Measurements from ENCODE around the gene TMEM35B.
"Not testable (repeated sequence)": the region's sequence is repeated elsewhere in the genome, so short reads cannot be mapped to it uniquely, and the experiment has no call there.

Gene TMEM35B

DNA sequence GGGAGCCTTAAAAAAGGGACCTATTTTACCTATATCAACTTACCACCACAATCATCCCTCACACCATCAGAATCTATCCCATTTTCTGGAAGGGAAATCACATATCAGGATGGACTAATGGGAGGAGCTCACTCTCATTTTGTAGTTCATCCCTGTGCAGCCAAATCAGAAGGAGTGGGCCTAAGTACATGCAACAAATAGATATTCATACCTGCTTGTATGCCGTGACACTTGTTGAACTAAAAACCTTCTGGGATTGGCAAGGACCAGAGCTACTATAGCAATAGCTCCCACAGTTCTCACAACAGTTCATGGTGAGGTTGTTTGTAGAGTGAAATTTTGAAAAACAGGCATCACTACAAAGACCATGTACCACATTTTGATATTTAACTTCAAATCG, 29.3 kb upstream of the TMEM35B start:
- no peak for DNase-seq (ENCODE audit: low spot score)
- TF ChIP-seq, protein P1, sequence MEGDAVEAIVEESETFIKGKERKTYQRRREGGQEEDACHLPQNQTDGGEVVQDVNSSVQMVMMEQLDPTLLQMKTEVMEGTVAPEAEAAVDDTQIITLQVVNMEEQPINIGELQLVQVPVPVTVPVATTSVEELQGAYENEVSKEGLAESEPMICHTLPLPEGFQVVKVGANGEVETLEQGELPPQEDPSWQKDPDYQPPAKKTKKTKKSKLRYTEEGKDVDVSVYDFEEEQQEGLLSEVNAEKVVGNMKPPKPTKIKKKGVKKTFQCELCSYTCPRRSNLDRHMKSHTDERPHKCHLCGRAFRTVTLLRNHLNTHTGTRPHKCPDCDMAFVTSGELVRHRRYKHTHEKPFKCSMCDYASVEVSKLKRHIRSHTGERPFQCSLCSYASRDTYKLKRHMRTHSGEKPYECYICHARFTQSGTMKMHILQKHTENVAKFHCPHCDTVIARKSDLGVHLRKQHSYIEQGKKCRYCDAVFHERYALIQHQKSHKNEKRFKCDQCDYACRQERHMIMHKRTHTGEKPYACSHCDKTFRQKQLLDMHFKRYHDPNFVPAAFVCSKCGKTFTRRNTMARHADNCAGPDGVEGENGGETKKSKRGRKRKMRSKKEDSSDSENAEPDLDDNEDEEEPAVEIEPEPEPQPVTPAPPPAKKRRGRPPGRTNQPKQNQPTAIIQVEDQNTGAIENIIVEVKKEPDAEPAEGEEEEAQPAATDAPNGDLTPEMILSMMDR (IDR thresholded peaks at IDR 0.05; ENCODE audit: extremely low read depth, missing control alignments), result no peak

DNA sequence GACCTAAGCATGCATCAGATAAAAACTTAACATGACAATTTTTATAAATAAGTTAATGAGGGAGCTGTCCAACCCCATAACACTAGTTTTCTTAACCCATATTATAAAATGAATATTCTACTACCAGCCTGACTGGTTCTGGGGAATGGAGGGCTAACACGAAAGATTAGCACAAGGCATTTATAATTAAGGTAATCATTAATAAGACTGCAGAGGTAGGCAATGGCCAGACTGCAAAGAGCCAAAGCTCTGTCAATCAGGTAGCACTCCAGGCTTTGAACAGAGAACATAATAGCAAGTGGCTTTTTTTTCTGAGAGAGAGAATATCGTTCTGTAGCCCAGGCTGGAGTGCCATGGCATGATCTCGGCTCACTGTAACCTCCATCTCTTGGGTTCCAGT, 20.6 kb upstream of the TMEM35B start:
- TF ChIP-seq, protein P1 (IDR thresholded peaks at IDR 0.05; ENCODE audit: extremely low read depth, missing control alignments), result no peak
- DNase-seq (ENCODE audit: low spot score), result no peak

DNA sequence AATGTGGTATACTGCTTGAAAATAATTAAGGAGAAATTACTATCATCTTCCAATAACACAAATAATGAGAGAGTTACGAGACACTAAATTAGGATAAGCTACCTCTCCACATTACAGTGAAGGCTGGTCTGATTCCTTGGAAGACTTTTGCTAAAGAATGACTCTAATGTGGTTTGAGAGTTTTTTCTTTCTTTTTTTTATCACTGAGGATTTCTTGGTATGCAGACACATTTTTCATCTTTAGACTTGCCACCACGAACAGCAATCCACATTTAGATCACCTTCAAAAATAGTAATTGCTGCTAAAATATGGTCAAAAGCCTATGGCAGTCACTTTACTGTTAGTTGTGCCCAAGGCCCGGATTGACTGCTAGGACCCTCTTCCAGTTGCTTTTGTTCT, 16.6 kb upstream of the TMEM35B start:
- DNase-seq (ENCODE audit: low spot score), result no peak
- TF ChIP-seq, protein P1 (IDR thresholded peaks at IDR 0.05; ENCODE audit: extremely low read depth, missing control alignments), result no peak

DNA sequence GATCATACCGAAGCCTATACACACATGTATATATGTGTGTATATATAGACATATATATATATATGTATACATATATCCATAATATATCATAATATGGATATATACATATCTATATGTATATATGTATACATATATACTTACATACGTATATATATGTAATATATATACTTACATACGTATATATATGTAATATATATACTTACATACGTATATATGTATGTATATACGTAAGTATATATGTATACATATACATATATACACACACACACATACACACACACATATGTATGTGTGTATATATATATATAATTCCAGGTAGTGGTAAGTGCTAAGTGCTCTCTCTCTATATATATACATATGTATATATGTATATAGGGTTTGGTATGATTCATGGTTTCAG, 9.7 kb upstream of the TMEM35B start:
- no peak for DNase-seq (ENCODE audit: low spot score)
- TF ChIP-seq, protein P1 (IDR thresholded peaks at IDR 0.05; ENCODE audit: extremely low read depth, missing control alignments), result no peak

DNA sequence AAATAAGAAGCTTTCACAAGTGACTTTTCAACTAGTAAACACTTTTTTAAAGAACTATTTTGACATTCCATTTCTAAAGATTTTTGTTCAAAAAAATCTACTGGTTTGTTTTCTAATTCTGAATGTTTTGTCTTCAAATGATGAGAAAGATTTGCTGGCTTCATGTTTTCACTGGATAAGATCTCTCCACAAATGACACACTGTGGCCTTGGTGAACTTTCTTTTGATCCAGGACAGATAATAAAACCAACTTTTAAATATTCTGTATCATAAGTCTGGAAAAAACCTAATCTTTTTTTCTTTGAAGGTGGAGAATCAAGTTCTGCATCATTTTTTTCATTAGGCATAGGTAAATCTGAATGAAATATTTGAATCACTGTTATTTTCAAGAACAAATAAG, 3.4 kb upstream of the TMEM35B start:
- TF ChIP-seq, protein P1 (IDR thresholded peaks at IDR 0.05; ENCODE audit: extremely low read depth, missing control alignments), result no peak
- no peak for DNase-seq (ENCODE audit: low spot score)

DNA sequence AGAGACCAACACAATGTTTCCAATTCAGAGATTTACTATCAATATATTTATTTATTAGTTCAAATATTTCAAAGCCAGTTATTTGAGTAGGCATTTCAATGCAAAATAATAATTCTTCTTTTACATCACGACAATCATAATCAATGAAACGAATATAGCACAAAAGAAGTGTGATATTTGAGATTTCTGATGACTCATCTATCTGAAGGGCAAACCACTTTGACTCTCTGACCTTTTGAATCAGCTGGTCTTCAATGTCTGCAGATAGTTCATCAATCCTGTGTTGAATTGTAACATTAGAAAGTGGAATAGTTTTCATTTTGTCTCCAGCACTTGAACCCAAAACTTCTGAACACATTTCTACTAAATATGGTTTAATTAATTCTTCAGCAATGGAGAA, 3.0 kb upstream of the TMEM35B start:
- TF ChIP-seq, protein P1 (IDR thresholded peaks at IDR 0.05; ENCODE audit: extremely low read depth, missing control alignments), result no peak
- DNase-seq (ENCODE audit: low spot score), result no peak

DNA sequence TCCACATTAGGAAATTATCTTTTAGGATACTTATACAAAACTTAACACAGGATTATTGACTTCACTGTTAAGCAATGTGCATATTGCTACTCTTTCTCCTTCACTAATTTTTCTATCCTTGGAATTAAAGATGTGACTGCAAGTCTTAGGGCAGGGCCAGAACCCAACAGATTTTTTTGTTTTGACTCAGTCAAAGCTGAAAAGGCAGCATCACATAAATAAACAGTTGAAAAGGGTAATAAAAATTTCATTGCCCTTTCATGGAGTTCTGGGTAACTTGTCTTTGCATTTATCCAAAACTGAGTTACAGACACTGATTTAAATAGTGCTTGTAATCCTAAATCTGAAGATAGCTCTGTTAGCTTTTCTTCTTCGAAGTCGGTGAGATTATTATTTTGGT, 1.9 kb upstream of the TMEM35B start:
- TF ChIP-seq, protein P1 (IDR thresholded peaks at IDR 0.05; ENCODE audit: extremely low read depth, missing control alignments), result no peak
- DNase-seq (ENCODE audit: low spot score), result no peak

DNA sequence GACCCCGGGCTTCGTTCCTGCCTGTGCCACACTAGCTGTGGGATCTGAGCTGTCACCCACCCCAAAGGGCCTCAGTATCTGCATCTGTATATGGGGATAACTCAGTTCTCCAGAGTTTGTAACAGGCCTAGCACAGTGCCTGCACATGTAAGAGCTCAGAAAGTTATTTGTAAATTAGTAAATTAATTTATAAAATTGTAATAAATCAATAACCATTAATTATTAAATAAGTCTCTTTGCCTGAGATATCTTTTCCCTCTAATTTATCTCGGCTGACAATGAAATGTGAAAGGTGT, 410 bp upstream of the TMEM35B start:
- DNase-seq (ENCODE audit: low spot score), result not testable (repeated sequence)

All from GM20000 (cell line).